Posterior cingulate gyrus (tissue), 11 donors: ENCODE results near the gene UFD1.

Experiments
- DNase-seq, 10 donors: peaks; one replicate each; pipeline versions ENCODE4 v3.0.0 to v3.0.0-alpha.2; 2020 to 2021; ENCODE audit warnings: mixed read lengths in 3 of 10
- intact Hi-C: fragments of 100-400 bp; cut with DNase I; formaldehyde crosslinking; loops from one replicate; pipeline ENCODE4 v1.15.1; 2023

UFD1 gene

DNA sequence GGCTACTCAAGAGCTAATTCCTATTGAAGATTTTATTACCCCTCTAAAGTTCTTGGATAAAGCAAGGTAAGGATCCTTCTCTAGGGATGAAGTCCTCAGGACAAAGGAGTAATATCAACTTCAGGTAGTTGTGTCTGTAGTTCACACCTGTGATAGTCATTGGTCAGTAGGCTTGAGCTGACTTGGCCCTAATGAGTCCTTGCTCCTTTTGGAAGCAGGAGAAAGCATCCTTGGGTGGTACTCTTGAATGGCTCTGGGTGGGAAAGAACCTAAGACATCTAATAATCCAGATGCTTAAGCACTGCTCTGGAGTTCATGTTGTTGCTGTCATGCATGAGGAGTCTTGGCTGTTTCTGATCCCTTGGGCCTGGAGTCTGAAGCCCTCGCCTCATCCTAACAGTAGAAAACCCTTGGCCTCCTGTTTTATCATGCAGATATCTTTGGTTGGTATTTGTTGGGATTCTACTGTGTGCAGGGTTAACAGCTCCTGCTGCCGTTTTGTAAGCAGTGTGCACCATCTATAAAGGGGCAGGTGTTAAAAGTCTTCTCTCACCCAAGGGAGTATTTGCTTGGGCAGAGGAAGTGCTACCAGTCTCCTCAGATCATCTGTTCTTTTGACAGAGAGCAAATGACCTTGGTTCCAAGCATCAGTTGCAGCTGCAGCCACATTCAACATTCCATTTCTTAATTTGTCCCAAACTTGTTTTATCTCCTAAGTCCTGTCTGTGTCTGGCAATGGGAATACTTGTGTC is 44.0 kb downstream of the UFD1 start:
- no peak for DNase-seq
- intact Hi-C loops, result loop anchor here (5.0 kb wide), 2 partner anchors 42 to 143 kb away; partner anchors contain the start of genes CDC45, CLTCL1 and UFD1

DNA sequence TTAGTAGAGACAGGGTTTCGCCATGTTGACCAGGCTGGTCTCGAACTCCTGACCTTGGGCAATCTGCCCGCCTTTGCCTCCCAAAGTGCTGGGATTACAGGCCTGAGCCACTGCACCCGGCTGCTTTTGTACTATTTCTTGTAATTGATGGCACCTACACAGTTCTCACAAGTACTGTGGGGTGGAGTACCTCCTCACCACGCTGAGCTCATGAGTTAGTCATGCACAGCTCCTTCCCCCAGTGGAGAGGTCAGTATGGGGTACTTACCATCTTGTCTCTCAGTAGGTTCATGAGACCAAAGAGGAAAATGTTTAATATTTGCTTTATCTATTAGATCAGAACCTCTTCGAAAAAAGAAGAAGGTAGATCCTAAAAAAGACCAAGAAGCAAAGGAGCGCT is 44.6 kb downstream of the UFD1 start:
- intact Hi-C loops, result loop anchor here (5.0 kb wide), 2 partner anchors 43 to 142 kb away; partner anchors contain the start of genes CDC45, CLTCL1 and UFD1
- DNase-seq, result no peak

DNA sequence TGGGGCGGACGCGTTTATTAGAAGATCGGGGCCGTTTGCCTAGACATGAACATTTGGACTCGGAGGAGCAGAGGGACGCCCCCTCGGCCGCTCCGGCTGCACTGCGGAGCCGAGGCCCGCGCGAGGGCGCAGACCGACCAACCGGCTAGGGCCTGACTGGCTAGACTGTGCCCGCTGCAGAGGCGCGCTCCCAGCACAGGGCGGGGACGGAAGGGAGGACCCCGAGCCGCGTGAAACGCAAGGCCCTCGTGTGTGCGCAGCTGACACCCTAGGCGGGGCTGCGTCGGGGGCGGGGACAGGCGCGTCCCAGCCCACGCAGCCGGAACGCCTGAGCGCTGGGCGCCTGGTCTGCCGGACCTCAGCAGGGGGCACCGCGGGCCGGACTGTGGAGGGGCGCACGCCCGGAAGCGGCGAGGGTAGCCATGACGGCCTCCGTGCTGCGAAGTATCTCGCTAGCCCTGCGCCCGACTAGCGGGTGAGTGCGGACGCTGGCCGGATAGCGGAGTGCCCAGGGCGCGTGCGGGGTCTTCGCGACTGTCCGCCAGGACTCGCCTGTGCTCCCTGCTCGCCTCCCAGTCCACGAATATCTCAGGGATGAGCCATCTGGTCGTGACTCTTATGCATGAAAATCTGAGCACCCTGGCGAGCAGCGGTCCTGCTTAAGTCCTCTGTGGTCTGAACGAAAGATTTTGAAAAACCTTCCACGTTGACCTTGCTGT is 46.7 kb downstream of the UFD1 start, which contains the start of gene MRPL40:
TSS of gene MRPL40 (plus strand) at position 413 of the 719 bp plus-strand sequence. CDS start at position 423, 10 bp downstream.
- intact Hi-C loops, result loop anchor here (1.0 to 5.0 kb wide), 4 partner anchors 15 to 253 kb away; partner anchors contain the start of genes C22orf39, CDC45, CLTCL1 and UFD1
- peak; percentile 86 to 99 (median 94) for DNase-seq

DNA sequence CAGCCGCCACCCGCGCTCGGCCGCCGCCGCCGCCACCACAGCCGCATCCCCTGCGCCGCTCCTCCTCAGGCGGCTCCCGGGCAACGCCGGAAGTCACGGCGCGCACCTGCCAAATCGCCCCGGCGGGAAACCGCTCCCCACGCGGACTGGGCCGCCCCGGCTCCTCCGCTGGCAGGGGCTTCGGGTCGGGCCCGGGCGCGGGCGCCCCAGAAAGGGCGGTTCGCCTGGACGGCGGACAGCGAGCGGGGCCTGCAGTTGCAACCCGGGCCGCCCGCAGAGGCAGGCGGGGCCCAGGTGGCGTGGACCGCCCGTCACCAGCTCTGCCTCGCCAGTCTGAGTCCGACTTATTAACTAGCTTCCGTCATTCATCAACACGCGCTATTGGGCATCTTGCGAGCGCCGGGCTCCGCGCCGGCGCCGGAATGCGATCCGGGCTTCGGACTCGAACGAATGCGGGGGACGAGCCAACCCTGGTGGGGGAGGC is 47.3 kb downstream of the UFD1 start, which contains the start of gene HIRA:
TSS of gene HIRA (minus strand) at position 85 of the 484 bp plus-strand sequence. CDS start 257 bp downstream, outside the sequence.
- intact Hi-C loops, result loop anchor here (1.0 to 5.0 kb wide), 4 partner anchors 16 to 252 kb away; partner anchors contain the start of genes C22orf39, CDC45, CLTCL1 and UFD1
- peak; percentile 69 to 97 (median 85) for DNase-seq

DNA sequence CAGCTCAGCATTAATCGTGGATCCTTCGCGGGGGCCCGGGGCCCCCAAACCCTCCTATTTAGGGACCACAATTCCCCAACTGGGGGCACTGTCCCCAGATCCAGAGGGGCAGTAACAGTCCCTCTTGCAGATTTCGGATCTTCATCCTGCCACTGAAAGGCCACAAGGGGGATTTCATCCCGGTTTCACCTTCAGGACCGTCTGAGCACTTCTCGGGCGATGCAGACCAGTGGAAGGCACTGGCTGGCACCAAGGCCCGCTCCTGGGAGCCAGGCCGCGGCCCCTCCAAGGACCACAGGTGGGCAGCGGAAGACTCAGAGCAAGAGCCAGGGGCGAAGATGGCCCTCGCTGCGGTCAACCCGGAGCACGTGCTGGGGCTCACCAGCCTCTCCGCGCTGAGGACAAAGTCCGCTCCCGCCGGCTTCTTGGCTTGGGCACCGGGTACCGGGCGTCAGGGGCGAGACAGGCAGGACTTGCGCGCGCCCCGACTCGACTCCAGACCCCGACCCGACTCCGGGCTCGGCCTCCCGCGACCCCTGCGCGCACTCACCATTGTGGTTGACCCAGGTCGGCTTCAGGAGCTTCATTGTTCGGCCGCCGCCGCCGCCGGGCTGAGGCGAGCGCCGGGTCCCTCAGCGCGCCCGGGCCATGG is 48.0 kb downstream of the UFD1 start:
- intact Hi-C loops, result loop anchor here (5.0 kb wide), 2 partner anchors 46 to 139 kb away; partner anchors contain the start of genes CDC45, CLTCL1 and UFD1

DNA sequence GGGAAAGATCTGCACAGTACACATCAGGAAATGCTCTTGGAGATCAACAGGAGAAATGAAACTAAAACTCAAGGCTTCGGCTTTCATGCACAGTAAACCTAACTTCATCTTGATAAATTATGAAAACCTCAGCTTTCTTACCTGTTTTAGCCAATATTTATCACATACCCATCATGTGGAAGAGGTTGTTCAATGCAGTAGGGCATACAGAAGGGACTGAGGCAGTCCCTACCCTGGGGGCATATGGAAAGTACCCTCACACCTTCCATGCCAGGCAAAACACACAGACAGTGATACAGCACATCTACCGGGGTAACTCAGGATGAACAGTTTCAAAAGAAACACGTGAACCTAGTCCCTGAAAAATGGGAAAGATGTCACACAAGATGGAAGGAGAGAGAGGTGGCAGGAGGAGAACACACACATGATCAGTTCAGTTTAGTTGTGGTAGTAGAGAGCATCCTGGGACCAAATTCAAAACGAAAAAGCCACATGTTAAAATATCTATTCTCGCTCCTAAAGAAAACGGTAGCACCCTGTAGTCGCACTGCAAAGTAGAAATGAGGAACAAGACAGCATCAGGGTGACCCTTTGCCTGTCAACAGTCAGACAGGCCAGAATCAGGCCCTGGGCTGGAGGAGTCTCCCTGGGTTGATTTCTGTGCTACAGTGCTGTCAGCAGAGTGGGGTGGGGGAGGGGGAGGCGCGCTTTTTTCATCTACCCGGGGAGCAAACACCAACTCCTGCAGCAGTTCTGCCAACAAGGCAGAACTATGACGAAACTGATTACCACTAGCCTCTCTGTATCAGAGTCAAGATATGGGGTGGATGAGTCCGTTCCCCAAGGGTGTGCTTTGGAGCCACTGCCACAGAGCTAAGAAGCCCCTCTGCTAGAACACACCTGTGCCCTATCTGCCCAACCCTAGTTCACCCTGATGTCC is 48.8 kb downstream of the UFD1 start:
- no peak for DNase-seq
- intact Hi-C loops, result loop anchor here (5.0 kb wide), 2 partner anchors 47 to 138 kb away; partner anchors contain the start of genes CDC45, CLTCL1 and UFD1

More for the DNA sequence above, 48.0 kb downstream of the UFD1 start:
- peak in 3 of 10 donors; percentile 16 to 89 (median 88) for DNase-seq

DNA sequence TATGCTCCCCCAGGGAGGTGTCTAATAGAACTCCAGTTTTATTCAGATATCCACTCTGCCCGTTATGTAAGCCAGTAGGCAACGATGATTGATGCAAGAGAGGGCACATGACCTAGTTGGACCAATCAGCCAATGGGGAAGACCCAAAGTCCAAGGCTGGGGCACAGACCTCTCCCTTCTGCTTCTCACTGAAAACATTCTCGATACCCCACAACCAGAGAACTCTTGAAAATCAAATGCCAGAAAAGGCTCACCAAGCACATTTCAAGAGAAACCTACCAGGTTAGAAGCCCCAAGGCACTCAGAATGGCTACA is 54.9 kb downstream of the UFD1 start:
- no peak for DNase-seq
- intact Hi-C loops, result no loop called here

DNA sequence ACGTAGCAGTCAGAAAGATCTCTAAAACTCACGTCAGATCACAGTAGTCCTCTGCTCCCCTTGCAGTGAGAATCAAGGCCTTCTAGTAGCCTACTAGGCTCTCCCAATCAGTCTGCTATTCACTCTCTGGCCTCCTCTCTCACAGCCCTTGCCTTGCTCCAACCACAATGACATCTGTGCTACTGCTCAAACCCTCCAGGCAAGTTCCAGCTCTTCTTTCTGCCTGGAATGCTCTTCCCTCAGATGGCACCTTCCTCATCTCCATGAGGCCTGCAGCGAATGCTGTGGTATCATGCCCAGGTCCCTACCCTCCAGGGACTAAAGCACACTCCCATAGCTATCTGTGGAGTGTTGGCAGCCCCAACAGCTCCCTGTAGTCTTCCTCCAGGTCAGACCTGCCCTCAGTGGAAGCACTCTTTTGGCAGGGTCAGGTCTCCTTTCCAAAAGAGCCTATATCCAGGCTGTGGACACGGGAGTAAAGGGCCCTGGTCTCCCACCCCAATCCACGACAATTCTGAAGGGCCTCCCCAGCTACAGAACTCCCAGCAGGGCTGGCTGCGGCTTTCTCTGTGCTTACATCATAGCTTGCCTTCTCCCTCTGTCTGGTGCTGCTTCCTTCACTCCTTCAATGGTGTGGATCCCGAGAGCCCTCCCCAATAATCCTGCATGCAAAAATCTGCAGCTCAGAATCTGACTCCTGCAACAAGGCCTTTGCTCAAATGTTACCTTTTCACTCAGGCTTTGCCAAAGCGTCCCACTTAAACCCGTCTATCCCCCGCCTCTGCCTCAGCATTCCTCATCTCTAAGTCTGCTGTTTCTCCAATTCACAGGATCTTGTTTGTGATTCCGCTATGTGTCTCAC is 56.3 kb downstream of the UFD1 start:
- intact Hi-C loops, result no loop called here
- no peak for DNase-seq

DNA sequence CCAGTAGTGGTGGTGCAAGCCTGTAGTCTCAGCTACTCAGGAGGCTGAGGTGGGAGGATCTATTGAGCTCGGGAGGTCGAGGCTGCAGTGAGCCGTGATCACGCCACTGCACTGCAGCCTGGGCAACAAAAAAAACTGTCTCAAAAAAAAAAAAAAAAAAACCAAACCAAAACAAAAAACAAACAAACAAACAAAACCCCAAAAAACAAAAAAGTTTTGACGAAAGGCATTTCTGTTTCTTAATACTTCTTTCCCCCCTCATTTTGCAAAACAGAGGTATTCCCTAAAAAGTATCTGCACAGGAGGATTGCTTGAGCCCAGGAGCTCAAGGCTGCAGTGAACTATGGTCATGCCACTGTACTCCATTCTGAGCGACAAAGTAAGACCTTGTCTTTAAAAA is 58.7 kb downstream of the UFD1 start:
- no peak for DNase-seq
- intact Hi-C loops, result no loop called here

DNA sequence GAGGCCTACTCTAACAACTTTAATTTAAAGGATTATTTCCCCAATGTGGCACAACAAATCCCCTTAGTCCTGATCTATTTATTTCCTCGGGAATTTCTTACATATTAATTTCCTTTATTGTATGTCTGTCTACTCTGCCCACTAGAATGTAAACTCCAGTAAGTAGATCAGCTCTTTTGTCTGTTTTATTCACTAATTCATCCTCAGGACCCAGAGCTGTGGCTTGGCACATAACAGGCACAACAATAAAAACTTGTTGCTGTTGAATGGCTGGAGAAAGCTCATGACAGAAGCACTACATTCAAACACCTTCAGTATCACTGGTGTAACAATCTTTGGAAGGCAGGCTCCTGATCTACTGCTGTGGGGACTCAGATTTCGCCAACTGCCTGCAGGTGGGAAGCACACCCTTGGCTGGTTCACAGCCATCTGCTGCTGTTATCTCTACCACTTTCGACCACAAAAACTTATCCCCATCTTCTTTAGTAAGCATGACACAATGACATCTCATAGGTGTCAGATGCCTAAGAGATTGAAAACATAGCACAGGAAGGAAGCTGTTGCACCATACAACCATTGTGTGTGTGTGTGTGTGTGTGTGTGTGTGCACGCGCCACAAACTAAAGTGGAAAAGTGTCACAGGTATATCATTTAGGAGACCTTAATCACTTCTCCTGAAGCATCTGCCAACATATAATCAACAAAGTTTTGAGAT is 59.4 kb downstream of the UFD1 start:
- no peak for DNase-seq
- intact Hi-C loops, result no loop called here

DNA sequence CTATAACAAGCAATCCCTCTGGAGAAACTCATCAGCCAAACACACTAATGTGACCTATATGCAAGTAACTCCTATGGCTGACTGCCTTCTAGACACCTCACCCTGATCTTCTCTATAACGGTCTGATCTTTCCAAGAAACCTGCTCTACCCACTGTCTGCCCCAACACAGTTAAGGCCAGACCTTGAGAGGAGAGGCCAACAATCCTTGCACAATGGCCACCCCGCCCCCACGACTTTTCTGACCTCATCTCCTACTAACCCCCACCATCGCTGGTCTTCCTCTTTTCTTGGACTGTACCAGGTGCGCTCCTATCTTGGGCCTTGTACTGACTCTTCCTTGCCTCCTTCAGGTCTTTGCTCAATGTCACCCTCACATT is 59.9 kb downstream of the UFD1 start:
- intact Hi-C loops, result no loop called here
- DNase-seq, result no peak

DNA sequence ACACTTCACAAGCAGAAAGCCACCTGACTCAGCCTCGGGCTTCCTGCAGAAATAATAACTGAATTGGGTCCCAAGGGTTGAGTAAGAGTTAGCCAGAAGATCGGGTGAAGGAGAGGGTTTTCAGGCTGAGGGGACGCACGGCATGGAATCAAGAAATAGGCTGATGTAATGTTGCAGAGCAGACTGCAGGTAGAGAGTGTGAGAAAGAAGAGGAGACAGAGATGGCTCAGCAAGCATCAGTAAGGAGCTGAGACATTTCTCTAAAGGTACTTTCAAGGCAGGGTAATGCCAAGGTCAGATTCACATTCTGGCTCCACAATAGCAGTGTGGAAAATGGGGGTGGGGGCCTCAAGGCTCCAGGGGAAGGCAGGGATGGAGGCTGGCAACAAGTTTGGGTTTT is 66.1 kb downstream of the UFD1 start:
- intact Hi-C loops, result no loop called here
- peak in 1 of 10 donors; percentile 12 for DNase-seq

DNA sequence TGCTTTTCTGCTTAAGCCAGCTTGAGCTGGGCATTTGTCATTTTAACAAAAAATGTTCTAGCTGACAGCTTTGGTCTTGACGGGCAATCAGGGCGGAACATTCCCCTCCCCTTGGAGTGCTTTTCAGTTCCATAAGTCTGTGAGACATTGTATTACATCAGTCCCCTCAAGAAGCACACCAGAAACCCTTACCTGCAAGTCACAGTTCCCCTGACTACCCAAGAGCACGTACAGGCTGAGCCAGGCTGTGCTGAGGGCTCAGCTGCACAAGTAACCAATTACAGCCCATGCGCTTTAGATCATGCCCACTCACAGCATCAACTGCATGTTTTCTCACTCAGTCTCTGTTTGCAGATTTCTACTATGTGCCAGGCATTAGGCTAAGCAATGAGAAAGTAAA is 66.5 kb downstream of the UFD1 start:
- intact Hi-C loops, result no loop called here
- peak in 1 of 10 donors; percentile 35 for DNase-seq

DNA sequence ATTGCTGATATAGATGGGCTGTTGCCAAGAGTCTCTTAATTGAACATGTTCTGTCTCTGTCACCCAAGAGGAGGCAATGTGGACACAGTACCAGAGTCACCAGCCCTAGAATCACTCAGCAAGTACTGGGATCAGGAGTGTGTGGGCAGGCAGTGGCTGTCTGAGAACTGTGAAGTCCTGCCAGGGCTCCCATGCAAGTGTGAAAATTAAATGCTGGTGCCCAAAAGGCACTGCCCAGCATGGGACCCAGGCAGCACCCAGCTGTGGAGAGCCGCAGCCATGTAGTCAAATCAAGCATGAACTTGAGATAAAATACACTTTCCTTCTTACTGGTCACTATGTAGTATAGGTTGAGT is 67.3 kb downstream of the UFD1 start:
- DNase-seq, result peak in 2 of 10 donors; percentile 77 to 86
- intact Hi-C loops, result no loop called here

DNA sequence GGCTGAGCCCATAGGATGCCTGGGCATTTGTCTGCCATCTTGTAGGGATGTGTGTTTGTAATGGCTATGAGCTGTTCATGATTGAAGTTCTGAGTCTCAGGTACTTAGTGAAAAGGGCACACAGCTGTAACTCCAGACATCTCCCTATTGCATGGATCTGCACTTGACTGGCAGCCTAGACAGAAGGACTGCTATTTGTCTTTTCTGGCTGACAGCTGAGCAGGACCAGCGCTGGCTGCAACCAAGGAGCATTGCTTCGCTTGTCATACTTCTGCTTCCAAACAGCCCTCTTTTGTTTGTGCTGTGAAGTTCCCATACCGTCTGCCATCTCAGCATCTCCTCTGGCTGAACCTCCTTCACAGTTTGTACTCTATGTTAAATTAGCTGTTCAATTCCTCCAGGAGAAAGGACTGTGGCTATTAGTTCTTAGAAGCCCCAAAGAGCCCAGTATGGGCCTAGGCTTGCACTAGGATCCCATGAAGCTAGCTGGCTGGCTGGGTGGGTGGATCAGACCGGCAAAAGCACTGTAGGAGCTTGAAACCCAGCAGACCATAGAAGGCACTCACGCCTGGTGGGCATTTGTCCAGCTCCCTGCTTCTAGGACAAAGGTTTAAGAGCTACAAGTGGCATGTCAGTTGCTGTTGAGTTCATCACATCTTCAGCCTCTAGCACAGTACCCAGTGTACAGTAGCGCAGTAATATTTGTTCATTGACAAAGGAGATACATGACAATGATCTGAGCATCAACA is 67.9 kb downstream of the UFD1 start:
- peak in 1 of 10 donors; percentile 77 for DNase-seq
- intact Hi-C loops, result no loop called here

DNA sequence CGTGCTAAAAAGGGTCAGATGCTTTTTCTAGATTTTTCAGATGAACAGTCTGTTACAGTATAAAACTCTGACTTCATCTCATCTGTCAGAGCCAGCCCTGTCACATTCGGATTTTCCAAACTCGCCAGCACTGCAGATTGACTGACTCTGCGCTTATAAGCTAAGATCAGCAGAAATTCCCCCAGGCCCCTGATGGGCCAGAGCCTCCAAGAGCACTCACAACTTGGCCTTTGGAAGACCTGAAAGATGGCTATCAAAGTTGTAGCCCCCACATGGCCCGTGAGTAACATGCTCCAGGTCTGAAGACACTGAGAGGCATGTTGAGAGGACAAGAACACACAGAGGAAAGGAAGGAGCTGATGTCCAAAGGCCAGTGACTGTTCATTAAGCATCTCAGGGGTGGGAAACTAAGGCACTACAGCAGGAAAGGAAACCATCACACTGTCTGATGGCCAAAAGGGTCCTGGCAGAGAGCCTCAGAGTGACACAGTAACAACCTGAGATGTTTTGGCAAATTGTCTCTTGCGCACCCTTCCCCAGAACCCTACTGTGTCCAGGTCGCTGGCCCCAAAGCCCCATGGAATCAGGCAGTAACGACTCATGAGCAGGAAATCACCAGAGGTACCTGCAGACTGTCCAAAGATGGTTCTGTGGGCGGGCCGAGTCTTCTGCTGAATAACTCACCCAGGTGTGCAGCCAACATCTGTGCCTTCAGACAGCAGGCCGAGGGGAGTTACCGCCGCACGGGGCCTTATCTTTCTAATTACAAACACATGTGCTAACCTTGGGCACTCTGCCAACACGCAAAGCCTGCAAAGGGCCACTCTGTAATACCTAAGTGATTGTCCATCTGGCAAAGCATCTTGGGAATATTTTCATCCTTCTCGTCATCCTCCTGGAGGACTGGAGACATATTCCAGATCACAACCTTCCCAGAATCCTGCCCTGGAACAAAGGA is 71.1 kb downstream of the UFD1 start:
- intact Hi-C loops, result no loop called here
- DNase-seq, result peak in 2 of 10 donors; percentile 47 to 59
